Measurements from ENCODE around the gene FEZ2.

- TF ChIP-seq, protein P1, sequence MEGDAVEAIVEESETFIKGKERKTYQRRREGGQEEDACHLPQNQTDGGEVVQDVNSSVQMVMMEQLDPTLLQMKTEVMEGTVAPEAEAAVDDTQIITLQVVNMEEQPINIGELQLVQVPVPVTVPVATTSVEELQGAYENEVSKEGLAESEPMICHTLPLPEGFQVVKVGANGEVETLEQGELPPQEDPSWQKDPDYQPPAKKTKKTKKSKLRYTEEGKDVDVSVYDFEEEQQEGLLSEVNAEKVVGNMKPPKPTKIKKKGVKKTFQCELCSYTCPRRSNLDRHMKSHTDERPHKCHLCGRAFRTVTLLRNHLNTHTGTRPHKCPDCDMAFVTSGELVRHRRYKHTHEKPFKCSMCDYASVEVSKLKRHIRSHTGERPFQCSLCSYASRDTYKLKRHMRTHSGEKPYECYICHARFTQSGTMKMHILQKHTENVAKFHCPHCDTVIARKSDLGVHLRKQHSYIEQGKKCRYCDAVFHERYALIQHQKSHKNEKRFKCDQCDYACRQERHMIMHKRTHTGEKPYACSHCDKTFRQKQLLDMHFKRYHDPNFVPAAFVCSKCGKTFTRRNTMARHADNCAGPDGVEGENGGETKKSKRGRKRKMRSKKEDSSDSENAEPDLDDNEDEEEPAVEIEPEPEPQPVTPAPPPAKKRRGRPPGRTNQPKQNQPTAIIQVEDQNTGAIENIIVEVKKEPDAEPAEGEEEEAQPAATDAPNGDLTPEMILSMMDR (IDR thresholded peaks at IDR 0.05): no peak
- TF ChIP-seq POLR2A (IDR thresholded peaks at IDR 0.05): no peak
These were observed 8.7 kb downstream of the FEZ2 start for GRCh38 chr2:36589230-36589630.

All from testis (tissue), 2 donors.